ENCODE results near the gene SEMA3A. TPM values are rescaled to one million over a fixed set of nuclear protein-coding genes. Genes with fewer than 3 reads are reported as not detected.

SEMA3A gene
- total RNA-seq, 1 experiment from 2014 or later = 14.2 TPM

DNA sequence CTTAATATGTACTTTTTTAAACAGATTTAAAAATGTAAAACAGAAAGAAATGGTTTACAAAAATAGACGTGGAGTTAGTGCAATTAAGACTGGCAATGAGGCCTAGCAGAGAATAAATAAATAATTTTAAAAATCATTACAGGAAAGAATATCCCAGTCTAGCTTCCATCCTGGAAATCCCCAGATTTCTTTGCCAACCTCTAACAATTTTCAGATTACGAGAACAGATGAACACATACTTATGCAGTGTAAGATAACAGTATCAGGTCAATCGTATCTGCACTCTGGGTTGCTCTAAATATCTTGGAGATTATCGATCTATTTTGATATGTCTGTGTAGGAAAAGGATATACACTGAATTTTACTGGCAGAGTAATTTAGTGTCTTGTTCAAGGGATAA, 210.5 kb downstream of the SEMA3A start:
- ChIA-PET RAD21 (ENCODE audit: low non-redundant PET in 1 of 2, low total read pairs in 2 of 2, uncharacterized antibody in 2 of 2, unreplicated experiment in 2 of 2) (no interaction called here), CTCF (no interaction called here), POLR2A (no interaction called here)
- Histone ChIP-seq H3K4me3 (replicated peaks in 1 of 2; ENCODE audit: low read depth in 1 of 2, low read length in 2 of 2) (no peak overlapping the region), H3K79me2 (ENCODE audit: insufficient read depth, low read length) (no peaks in the 10 kb centered on the region), H2AFZ (ENCODE audit: low read depth, low read length, poor library complexity, severe bottlenecking) (peak overlapping the region; percentile 49), H3K36me3 (ENCODE audit: control insufficient read depth in 1 of 2, insufficient read depth in 2 of 2, low read length in 2 of 2) (no peaks in the 10 kb centered on the region), H3K9ac (ENCODE audit: low read length) (no peak overlapping the region), H3K4me2 (ENCODE audit: low read length) (no peak overlapping the region), H3K9me3 (ENCODE audit: control insufficient read depth in 1 of 2, insufficient read depth in 1 of 2, low read depth in 1 of 2, low read length in 2 of 2) (no peaks in the 10 kb centered on the region), H3K27me3 (ENCODE audit: insufficient read depth, low read length) (no peaks in the 10 kb centered on the region), H3K27ac (ENCODE audit: low read depth, low read length) (no peak overlapping the region), H3K4me1 (ENCODE audit: control insufficient read depth in 1 of 2, insufficient read depth in 2 of 2, low read length in 2 of 2) (no peaks in the 10 kb centered on the region), H3K9me2 (ENCODE audit: insufficient read depth) (no peaks in the 10 kb centered on the region), H4K20me1 (ENCODE audit: insufficient read depth) (no peaks in the 10 kb centered on the region; the same call in 1 of the 2 replicates)
- ATAC-seq = no peak
- TF ChIP-seq POLR2AphosphoS5 (IDR thresholded peaks at IDR 0.05; ENCODE audit: low read depth, low read length) = no peak
- no peak for TF ChIP-seq SP1 (IDR thresholded peaks at IDR 0.05; ENCODE audit: low read depth)
- no peak for TF ChIP-seq SRF (IDR thresholded peaks at IDR 0.05; ENCODE audit: low read depth)
- TF ChIP-seq, protein P1, sequence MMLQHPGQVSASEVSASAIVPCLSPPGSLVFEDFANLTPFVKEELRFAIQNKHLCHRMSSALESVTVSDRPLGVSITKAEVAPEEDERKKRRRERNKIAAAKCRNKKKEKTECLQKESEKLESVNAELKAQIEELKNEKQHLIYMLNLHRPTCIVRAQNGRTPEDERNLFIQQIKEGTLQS (IDR thresholded peaks at IDR 0.05) = no peak
- no peak for TF ChIP-seq EZH2 (IDR thresholded peaks at IDR 0.05)
- TF ChIP-seq, protein P2, sequence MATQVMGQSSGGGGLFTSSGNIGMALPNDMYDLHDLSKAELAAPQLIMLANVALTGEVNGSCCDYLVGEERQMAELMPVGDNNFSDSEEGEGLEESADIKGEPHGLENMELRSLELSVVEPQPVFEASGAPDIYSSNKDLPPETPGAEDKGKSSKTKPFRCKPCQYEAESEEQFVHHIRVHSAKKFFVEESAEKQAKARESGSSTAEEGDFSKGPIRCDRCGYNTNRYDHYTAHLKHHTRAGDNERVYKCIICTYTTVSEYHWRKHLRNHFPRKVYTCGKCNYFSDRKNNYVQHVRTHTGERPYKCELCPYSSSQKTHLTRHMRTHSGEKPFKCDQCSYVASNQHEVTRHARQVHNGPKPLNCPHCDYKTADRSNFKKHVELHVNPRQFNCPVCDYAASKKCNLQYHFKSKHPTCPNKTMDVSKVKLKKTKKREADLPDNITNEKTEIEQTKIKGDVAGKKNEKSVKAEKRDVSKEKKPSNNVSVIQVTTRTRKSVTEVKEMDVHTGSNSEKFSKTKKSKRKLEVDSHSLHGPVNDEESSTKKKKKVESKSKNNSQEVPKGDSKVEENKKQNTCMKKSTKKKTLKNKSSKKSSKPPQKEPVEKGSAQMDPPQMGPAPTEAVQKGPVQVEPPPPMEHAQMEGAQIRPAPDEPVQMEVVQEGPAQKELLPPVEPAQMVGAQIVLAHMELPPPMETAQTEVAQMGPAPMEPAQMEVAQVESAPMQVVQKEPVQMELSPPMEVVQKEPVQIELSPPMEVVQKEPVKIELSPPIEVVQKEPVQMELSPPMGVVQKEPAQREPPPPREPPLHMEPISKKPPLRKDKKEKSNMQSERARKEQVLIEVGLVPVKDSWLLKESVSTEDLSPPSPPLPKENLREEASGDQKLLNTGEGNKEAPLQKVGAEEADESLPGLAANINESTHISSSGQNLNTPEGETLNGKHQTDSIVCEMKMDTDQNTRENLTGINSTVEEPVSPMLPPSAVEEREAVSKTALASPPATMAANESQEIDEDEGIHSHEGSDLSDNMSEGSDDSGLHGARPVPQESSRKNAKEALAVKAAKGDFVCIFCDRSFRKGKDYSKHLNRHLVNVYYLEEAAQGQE (IDR thresholded peaks at IDR 0.05; ENCODE audit: low read depth) = no peak
- no peak for TF ChIP-seq JUND (IDR thresholded peaks at IDR 0.05)
- no peak for TF ChIP-seq RAD21 (IDR thresholded peaks at IDR 0.05; ENCODE audit: low read depth)
- no peak for TF ChIP-seq ZNF274 (IDR thresholded peaks at IDR 0.05; ENCODE audit: low read depth, low read length)
- TF ChIP-seq, protein P3, sequence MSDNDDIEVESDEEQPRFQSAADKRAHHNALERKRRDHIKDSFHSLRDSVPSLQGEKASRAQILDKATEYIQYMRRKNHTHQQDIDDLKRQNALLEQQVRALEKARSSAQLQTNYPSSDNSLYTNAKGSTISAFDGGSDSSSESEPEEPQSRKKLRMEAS (IDR thresholded peaks at IDR 0.05) = no peak
- no peak for TF ChIP-seq ZFX (IDR thresholded peaks at IDR 0.05)
- TF ChIP-seq FOSL1 (IDR thresholded peaks at IDR 0.05; ENCODE audit: low read depth) = no peak
- no peak for TF ChIP-seq CBX3 (IDR thresholded peaks at IDR 0.05; ENCODE audit: low read depth)
- no peak for TF ChIP-seq SIN3A (IDR thresholded peaks at IDR 0.05; ENCODE audit: low read depth)
- TF ChIP-seq, protein P4, sequence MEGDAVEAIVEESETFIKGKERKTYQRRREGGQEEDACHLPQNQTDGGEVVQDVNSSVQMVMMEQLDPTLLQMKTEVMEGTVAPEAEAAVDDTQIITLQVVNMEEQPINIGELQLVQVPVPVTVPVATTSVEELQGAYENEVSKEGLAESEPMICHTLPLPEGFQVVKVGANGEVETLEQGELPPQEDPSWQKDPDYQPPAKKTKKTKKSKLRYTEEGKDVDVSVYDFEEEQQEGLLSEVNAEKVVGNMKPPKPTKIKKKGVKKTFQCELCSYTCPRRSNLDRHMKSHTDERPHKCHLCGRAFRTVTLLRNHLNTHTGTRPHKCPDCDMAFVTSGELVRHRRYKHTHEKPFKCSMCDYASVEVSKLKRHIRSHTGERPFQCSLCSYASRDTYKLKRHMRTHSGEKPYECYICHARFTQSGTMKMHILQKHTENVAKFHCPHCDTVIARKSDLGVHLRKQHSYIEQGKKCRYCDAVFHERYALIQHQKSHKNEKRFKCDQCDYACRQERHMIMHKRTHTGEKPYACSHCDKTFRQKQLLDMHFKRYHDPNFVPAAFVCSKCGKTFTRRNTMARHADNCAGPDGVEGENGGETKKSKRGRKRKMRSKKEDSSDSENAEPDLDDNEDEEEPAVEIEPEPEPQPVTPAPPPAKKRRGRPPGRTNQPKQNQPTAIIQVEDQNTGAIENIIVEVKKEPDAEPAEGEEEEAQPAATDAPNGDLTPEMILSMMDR (IDR thresholded peaks at IDR 0.05 in 2 of 3, conservative IDR thresholded peaks at IDR 0.05 in 1 of 3; ENCODE audit: borderline replicate concordance in 1 of 3, insufficient read depth in 1 of 3, low read depth in 2 of 3, low read length in 2 of 3) = no peak
- no peak for TF ChIP-seq CEBPB (IDR thresholded peaks at IDR 0.05; ENCODE audit: low read depth)
- no peak for TF ChIP-seq EGR1 (IDR thresholded peaks at IDR 0.05; ENCODE audit: low read depth)
- no peak for TF ChIP-seq EZH2phosphoT487 (IDR thresholded peaks at IDR 0.05; ENCODE audit: borderline replicate concordance)
- TF ChIP-seq TCF7L2 (IDR thresholded peaks at IDR 0.05; ENCODE audit: borderline replicate concordance, extremely low read depth, insufficient read depth, insufficient read length) = no peak
- TF ChIP-seq, protein P5, sequence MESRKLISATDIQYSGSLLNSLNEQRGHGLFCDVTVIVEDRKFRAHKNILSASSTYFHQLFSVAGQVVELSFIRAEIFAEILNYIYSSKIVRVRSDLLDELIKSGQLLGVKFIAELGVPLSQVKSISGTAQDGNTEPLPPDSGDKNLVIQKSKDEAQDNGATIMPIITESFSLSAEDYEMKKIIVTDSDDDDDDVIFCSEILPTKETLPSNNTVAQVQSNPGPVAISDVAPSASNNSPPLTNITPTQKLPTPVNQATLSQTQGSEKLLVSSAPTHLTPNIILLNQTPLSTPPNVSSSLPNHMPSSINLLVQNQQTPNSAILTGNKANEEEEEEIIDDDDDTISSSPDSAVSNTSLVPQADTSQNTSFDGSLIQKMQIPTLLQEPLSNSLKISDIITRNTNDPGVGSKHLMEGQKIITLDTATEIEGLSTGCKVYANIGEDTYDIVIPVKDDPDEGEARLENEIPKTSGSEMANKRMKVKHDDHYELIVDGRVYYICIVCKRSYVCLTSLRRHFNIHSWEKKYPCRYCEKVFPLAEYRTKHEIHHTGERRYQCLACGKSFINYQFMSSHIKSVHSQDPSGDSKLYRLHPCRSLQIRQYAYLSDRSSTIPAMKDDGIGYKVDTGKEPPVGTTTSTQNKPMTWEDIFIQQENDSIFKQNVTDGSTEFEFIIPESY (IDR thresholded peaks at IDR 0.05; ENCODE audit: extremely low read depth, insufficient replicate concordance, low read length) = no peak
- BruUV-seq (replicated peaks) = no TSS peak
- no peak for DNase-seq (ENCODE audit: low read depth, low spot score)
- intact Hi-C loops (cut with micrococcal nuclease) = no loop called here
